Urothelium cell line (cell line): ENCODE data around the gene PCK1.
"Not testable (repeated sequence)": the region's sequence is repeated elsewhere in the genome, so short reads cannot be mapped to it uniquely, and the experiment has no call there.

ENCODE experiments used
- DNase-seq: peaks from one replicate; pipeline ENCODE4 v3.0.0; 2011; ENCODE audit warnings: low spot score, mixed read lengths
- FAIRE-seq: peaks from 2 replicates; lab custom pipeline; 2011; peaks lifted over from hg19 to GRCh38; lab: Jason Lieb, UNC

PCK1 gene

GRCh38 chr20:57560554-57561355 is at the start of gene PCK1:
Gene PCK1 (plus strand): TSS chr20:57561110. CDS start chr20:57561412, 302 bp downstream.
- DNase-seq (no peak), FAIRE-seq (peak; percentile 67)

- DNase-seq, FAIRE-seq: not testable (repeated sequence)
Measured at GRCh38 chr20:57511709-57512108, 49.2 kb upstream of the PCK1 start.

- no peak for FAIRE-seq
- DNase-seq: no peak
Measured at GRCh38 chr20:57512432-57512831, 48.5 kb upstream of the PCK1 start.

- no peak for DNase-seq
Measured at GRCh38 chr20:57513199-57513598, 47.7 kb upstream of the PCK1 start.

GRCh38 chr20:57514273-57514751 is 46.6 kb upstream of the PCK1 start:
- FAIRE-seq: peak; percentile 77
- DNase-seq: peak; percentile 87

More at GRCh38 chr20:57513199-57513598, 47.7 kb upstream of the PCK1 start:
- no peak for FAIRE-seq

GRCh38 chr20:57517904-57518303 is 43.0 kb upstream of the PCK1 start:
- DNase-seq (no peak), FAIRE-seq (no peak)

- DNase-seq (no peak), FAIRE-seq (no peak)
Measured at GRCh38 chr20:57522380-57523140, 38.4 kb upstream of the PCK1 start.

- no peak for DNase-seq
- peak; percentile 52 for FAIRE-seq
Measured at GRCh38 chr20:57523782-57524181, 37.1 kb upstream of the PCK1 start.

GRCh38 chr20:57524511-57525176 is 36.3 kb upstream of the PCK1 start, which contains the start of gene CTCFL:
Gene CTCFL (minus strand): TSS chr20:57525140. CDS start chr20:57524205, 935 bp downstream.
- peak; percentile 32 for FAIRE-seq
- no peak for DNase-seq

- no peak for DNase-seq
- no peak for FAIRE-seq
Measured at GRCh38 chr20:57525328-57526086, 35.4 kb upstream of the PCK1 start.

GRCh38 chr20:57526087-57526884 is 34.6 kb upstream of the PCK1 start:
- no peak for DNase-seq
- no peak for FAIRE-seq

GRCh38 chr20:57526885-57527460 is 33.9 kb upstream of the PCK1 start:
- no peak for DNase-seq
- FAIRE-seq: no peak

- FAIRE-seq: no peak
- DNase-seq: no peak
Measured at GRCh38 chr20:57527728-57528127, 33.2 kb upstream of the PCK1 start.

- FAIRE-seq: no peak
- DNase-seq: no peak
Measured at GRCh38 chr20:57528148-57528547, 32.8 kb upstream of the PCK1 start.

GRCh38 chr20:57529160-57529585 is 31.7 kb upstream of the PCK1 start:
- FAIRE-seq (no peak), DNase-seq (no peak)

- DNase-seq (no peak), FAIRE-seq (no peak)
Measured at GRCh38 chr20:57529810-57530209, 31.1 kb upstream of the PCK1 start.

- FAIRE-seq: no peak
- DNase-seq: no peak
Measured at GRCh38 chr20:57530327-57530981, 30.5 kb upstream of the PCK1 start.

GRCh38 chr20:57532104-57532503 is 28.8 kb upstream of the PCK1 start:
- FAIRE-seq (no peak), DNase-seq (no peak)

- DNase-seq: no peak
- FAIRE-seq: no peak
Measured at GRCh38 chr20:57535297-57535696, 25.6 kb upstream of the PCK1 start.
